Activated CD4-positive, alpha-beta T cell treated with anti-CD3 and anti-CD28 coated beads for 24 hours (primary cell): Measurements from ENCODE around the gene HTR1D.
A peak's percentile ranks its signal among the peaks of the same experiment; 100 is the strongest.
"Not testable (repeated sequence)": the region's sequence is repeated elsewhere in the genome, so short reads cannot be mapped to it uniquely, and the experiment has no call there.

Experiments used
- DNase-seq, 2 donors: peaks; one replicate each; pipeline ENCODE4 v3.0.0-alpha.2; 2020; ENCODE audit warnings: low read depth in 2 of 2

HTR1D gene

GRCh38 chr1:23216771-23217420, 406 bp downstream of the HTR1D start:
- DNase-seq = peak; percentile 7 to 15

DNA sequence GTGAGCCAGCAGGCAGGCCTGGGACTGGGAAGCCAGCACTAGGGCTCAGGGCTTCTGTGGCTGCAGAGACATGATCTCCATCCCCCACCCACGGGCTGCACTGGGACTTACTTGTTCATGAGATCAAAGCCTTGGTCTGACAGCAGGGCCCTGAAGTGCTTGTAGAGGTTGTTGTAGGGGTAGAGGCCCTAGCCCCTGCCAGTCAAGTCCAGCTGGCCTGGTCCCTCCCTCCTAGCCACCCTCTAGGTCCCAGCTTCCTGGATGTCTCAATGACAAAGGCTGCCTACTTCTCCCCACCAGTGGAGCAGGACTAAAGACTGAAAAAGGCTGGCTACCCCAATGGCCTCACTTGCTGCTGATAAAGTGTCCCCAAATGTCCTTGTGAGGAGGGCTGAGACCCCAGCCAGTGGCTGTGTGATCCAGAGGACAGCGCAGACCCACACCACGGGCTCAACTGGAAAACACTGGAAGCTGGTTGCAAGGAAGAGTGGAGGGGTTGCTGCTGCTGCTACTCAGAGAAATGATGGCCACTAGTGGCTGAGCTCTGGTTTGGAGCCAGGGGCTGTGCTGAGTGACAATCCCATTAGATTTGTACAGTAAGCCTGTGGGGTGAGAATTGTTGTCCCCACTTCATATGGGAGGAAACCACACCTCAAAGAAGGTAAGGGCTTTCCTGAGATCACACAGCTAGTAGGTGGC, 1.4 kb downstream of the HTR1D start:
- DNase-seq = no peak

DNA sequence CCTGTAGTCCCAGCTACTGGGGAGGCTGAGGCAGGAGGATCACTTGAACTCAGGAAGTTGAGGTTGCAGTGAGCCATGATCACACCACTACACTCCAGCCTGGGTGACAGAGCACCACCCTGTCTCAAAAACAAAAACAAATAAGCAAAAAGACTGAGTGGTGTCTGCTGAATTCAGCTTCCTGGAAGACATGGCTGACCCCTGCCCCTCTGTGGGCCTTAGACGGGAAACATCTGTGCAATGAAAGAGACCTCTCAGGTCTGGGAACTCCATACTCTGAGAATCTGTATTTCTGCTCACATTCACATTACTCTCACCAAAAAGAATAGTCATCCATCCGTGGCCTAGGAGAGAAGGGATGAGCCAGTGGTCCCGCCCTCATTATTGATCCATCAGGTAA, 2.0 kb downstream of the HTR1D start:
- DNase-seq = no peak

DNA sequence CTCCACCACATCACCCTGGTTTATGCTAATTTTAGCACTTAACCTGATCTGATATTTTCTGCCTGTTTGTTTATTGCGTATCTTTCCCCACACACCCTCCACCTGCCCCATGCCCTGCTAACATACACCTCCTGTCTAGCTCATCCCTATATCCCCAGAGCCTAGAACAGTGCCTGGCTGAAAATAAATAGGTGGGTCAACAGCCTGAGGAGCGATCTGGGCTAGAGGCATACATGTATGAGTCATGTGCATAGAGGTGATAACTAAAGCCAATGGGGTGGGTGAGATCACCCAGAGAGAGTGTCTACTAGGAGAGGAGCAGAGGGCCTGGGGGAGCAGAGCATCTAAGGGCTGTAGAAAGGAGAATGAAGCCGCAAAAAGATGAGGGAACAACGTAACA, 2.7 kb downstream of the HTR1D start:
- DNase-seq = no peak

- DNase-seq = no peak
These were observed 5.3 kb downstream of the HTR1D start for GRCh38 chr1:23211955-23212354.

GRCh38 chr1:23210963-23211362, 6.3 kb downstream of the HTR1D start:
- DNase-seq = no peak

- DNase-seq = no peak
These were observed 6.9 kb downstream of the HTR1D start for GRCh38 chr1:23210351-23210785.

- DNase-seq = no peak
These were observed 7.5 kb downstream of the HTR1D start for GRCh38 chr1:23209770-23210169.

DNA sequence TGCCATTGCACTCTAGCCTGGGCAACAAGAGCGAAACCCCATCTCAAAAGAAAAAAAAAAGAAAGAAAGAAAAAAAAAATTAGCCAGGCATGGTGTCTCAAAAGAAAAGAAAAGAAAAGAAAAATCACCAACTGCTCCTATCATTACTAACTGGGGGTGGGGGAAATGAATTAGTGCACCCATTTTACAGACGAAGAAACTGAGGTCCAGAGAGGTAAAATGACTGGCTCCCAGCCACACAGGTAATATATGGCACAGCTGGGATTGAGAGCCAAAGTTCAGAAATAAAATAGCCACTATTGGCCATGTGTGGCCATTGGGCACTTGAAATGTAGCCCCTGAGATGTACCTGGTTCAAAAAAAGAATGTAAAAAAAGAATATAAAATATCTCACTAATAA, 8.8 kb downstream of the HTR1D start:
- DNase-seq = no peak

DNA sequence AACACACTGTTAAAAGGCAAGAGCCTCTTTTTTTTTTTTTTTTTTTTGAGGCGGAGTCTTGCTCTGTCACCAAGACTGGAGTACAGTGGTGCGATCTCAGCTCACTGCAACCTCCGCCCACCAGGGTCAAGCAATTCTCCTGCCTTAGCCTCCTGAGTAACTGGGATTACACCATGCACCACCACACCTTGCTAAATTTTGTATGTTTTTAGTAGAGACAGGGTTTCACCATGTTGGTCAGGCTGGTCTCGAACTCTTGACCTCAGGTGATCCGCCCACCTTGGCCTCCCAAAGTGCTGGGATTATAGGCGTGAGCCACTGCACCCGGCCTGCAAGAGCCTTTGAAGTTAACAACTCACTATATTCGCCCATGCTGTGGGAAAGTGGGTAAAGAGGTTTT, 9.6 kb downstream of the HTR1D start:
- DNase-seq = not testable (repeated sequence)

DNA sequence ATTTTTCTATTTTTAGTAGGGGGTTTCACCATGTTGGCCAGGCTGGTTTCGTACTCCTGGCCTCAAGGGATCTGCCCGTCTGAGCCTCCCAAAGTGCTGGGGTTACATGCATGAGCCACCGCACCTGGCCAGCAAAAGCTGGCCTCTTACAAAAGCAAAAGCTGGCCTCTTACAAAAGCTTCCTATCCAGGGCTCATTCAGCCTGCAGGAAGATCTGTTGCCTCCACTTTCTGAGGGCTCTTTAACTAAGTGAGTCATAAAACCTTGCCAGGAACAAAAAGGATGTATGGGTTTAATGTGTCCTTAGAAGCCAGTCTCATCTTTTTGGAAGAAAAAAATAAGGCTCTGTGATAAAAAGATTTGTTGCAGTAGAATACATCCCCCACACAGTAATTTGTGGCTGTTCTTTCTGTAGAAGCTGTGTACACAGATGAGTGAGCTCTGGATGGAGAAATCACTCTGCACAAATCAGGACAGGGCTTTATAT, 15.0 kb downstream of the HTR1D start:
- no peak for DNase-seq

GRCh38 chr1:23200883-23201282, 16.4 kb downstream of the HTR1D start:
- no peak for DNase-seq

DNA sequence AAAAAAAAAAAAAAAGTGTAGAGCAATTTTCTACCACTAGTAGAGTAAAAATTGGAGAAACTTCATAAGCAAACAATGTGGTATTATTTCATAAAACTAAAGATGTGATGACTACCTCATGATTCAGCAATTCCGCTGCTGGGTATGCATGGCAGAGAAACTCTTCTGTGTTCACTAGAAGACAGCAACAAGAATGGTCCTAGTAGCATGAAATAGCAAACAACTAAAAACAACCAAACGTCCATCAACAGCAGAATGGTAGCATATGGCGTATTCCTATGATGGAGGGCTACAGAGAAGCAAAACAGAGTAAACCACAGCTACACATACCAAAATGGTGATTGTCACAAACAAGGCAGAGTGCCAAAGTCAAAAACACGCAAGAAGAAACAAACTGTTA, 18.9 kb downstream of the HTR1D start:
- DNase-seq = no peak

- no peak for DNase-seq
These were observed 20.5 kb downstream of the HTR1D start for GRCh38 chr1:23196627-23197328.

DNA sequence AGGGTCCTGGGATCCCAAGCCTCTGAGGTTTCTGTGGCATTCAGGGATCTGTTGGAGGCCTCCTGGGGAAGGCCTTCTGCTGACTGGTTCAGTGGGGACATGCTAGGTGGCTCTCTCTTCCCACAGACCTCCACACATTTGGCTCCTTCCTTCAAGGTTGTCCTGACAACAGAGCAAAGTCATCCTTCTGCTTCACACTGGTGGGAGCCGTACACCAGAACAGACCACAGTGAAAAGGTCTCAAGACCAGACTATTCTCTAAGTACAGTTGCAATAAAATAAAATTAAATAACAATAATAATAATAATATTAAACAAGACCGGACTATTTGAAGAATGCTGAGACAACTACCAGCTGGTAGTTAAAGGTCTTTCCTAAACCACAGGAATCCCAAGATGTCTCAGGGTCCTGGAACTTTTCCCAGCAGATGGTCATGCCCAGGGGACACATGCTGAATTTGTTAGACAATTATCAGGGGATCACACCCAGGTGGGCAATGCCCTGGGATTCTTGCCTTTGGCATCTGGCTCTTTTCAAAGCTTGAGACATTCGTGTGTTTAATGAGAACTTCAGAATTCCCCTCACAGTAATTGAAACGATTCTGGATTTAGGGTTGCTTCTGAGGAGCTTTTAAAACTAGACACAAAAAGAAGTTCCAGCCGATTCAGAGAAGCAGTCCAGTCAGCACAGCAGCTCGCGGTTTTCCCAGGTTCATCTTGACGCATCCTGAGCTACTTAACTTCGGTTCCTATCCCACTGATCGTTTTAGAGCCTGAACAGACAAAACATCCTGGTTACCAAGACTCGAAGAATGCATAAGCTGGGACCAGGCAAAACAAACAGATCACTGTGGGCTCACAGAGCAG, 22.9 kb downstream of the HTR1D start:
- DNase-seq = no peak

DNA sequence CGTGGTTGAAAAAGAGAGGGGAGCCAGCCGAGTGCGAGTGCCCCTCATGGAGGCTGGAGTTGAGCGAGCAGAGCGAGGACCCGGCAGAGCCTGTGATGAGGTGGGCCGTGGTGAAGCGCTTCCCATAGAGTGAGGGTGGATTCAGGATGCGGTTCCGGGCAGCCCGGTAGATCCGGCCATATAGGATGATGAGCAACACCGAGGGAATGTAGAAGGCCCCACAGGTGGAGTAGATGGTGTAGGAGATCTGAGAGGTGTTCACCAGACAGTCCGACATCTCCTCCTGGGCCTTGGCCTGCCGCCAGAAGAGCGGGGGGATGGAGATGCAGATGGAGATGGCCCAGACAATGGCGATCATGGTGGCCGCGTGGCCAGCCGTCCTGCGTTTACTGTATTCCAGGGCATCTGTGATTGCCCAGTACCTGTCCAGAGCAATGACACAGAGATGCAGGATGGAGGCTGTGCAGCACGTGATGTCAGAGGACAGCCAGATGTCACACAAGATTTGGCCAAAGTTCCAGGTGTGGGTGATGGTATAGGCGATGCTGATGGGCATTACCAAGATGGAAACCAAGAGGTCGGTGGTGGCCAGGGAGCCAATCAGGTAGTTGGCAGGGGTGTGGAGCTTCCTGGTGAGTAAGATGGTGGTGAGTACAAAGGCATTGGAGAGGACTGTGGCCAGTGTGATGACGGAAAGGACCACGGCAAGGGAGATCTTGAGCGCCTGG, 23.7 kb downstream of the HTR1D start:
- no peak for DNase-seq

GRCh38 chr1:23191199-23191598, 26.1 kb downstream of the HTR1D start:
- no peak for DNase-seq

- DNase-seq = not testable (repeated sequence)
These were observed 28.3 kb downstream of the HTR1D start for GRCh38 chr1:23188936-23189452.

- no peak for DNase-seq
These were observed 28.8 kb downstream of the HTR1D start for GRCh38 chr1:23188434-23188884.

- no peak for DNase-seq
These were observed 29.7 kb downstream of the HTR1D start for GRCh38 chr1:23187637-23188036.

- no peak for DNase-seq
These were observed 31.9 kb downstream of the HTR1D start for GRCh38 chr1:23185381-23185780.
